Kidney (tissue), 14 donors: ENCODE results near the gene HIPK2. TPM values are rescaled to one million over a fixed set of nuclear protein-coding genes. Genes with fewer than 3 reads are reported as not detected.
A peak's percentile ranks its signal among the peaks of the same experiment; 100 is the strongest.

Experiments
- DNase-seq, 5 donors: peaks; one replicate each; pipeline ENCODE4 v3.0.0-alpha.2; 2013 to 2020
- FAIRE-seq: peaks from 2 replicates; lab custom pipeline; 2012; peaks lifted over from hg19 to GRCh38; lab: Jason Lieb, UNC
- H3K27ac ChIP-seq, 2 donors: one replicate each; pipeline ENCODE4 v1.7.0; 2013; ENCODE audit warnings: low read depth in 2 of 2, low read length in 2 of 2, inconsistent platforms in 1 of 2
- H3K27me3 ChIP-seq: one replicate; pipeline ENCODE4 v1.7.1; 2013; ENCODE audit warnings: low read length, inconsistent platforms; ENCODE audit not compliant: control insufficient read depth, insufficient read depth
- H3K36me3 ChIP-seq, 3 donors: one replicate each; pipeline versions ENCODE4 v1.7.0 to v1.7.1; 2013; ENCODE audit warnings: low read length in 3 of 3, control low read depth in 1 of 3, inconsistent platforms in 1 of 3; ENCODE audit not compliant: insufficient read depth in 3 of 3, control insufficient read depth in 2 of 3
- H3K4me1 ChIP-seq, 3 donors: one replicate each; pipeline versions ENCODE4 v1.7.0 to v1.7.1; 2013; ENCODE audit warnings: low read length in 3 of 3, inconsistent platforms in 1 of 3, low read depth in 1 of 3; ENCODE audit not compliant: control insufficient read depth in 2 of 3, insufficient read depth in 2 of 3
- H3K4me3 ChIP-seq, 3 donors: one replicate each; pipeline versions ENCODE4 v1.7.0 to v1.8.1; 2013; ENCODE audit warnings: low read length in 3 of 3, control low read depth in 1 of 3, inconsistent platforms in 1 of 3
- H3K9ac ChIP-seq, 3 donors: one replicate each; pipeline versions ENCODE4 v1.7.0 to v1.7.1; 2013; ENCODE audit warnings: low read length in 3 of 3, control low read depth in 1 of 3, inconsistent platforms in 1 of 3
- H3K9me3 ChIP-seq, 3 donors: one replicate each; pipeline versions ENCODE4 v1.7.0 to v1.7.1; 2013; ENCODE audit warnings: low read length in 3 of 3, control low read depth in 1 of 3, inconsistent platforms in 1 of 3; ENCODE audit not compliant: control insufficient read depth in 2 of 3, insufficient read depth in 1 of 3
- intact Hi-C: fragments of 100-400 bp; cut with DNase I; formaldehyde crosslinking; loops from one replicate; pipeline ENCODE4 v1.11.1; 2022
- polyA plus RNA-seq: library from polyadenylated mRNA; stranded (reverse); fragments of 350-450 nt; fragmentation: Illumina TruSeq; extraction: RNeasy Lipid Tissue Mini Kit (QIAGEN cat#74804); gene quantifications from one replicate; pipeline ENCODE4 v1.2.3, GENCODE V29; 2014; ENCODE audit warnings: low read depth, low replicate concordance; ENCODE audit not compliant: insufficient read depth
- total RNA-seq: library from RNA; stranded (reverse); fragmentation: NEBNext Ultra II Directional; extraction: Animal tissue kit (Norgen Biotek cat#: 25700); gene quantifications from one replicate; pipeline ENCODE4 v1.2.1, GENCODE V29; 2021
- TF ChIP-seq, protein P1 (sequence below): IDR thresholded peaks from 3 replicates; pipeline ENCODE4 v1.5.1; 2012; ENCODE audit warnings: mild to moderate bottlenecking, moderate library complexity, borderline replicate concordance; ENCODE audit not compliant: insufficient read depth; ENCODE audit errors: extremely low read depth
- donor health status: control.
- donor health status: control.
- donor health status: control.
- donor health status: control.
- donor health status: control.
- donor health status: DM: yes; HTN: yes; CAD: no.
- donor health status: Normal renal cell carcinoma (clear cell type).

HIPK2 gene
- total and polyA plus RNA-seq, 2 donors from 2014 or later, result 9.6 to 153 TPM

DNA sequence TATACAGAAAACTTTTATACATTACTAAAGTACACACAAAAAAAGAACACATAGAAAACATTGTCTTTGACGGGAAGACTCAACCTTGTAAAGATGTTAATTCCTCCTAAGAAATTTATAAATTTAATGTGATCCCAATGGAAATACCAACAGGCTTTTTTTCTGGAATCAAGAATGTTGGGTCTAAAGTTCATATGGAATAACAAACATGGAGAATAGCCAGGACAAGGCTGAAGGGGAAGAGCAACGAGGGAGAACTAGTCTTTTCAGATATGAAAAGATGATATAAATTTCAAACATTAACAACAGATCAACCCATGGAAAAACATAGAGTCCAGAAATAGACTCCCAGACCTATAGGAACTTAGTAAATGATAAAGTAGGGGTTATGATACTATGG is 19.8 kb downstream of the HIPK2 start:
- Histone ChIP-seq H3K27ac (no peak overlapping the region), H3K4me3 (no peak overlapping the region), H3K4me1 (peaks cover 3 to 34% (median 20%) of the 10 kb centered on the region in 3 donors), H3K36me3 (peaks cover 0 to 2% (median 0%) of the 10 kb centered on the region in 3 donors), H3K27me3 (no peaks in the 10 kb centered on the region), H3K9me3 (no peaks in the 10 kb centered on the region), H3K9ac (no peak overlapping the region)
- TF ChIP-seq, protein P1, sequence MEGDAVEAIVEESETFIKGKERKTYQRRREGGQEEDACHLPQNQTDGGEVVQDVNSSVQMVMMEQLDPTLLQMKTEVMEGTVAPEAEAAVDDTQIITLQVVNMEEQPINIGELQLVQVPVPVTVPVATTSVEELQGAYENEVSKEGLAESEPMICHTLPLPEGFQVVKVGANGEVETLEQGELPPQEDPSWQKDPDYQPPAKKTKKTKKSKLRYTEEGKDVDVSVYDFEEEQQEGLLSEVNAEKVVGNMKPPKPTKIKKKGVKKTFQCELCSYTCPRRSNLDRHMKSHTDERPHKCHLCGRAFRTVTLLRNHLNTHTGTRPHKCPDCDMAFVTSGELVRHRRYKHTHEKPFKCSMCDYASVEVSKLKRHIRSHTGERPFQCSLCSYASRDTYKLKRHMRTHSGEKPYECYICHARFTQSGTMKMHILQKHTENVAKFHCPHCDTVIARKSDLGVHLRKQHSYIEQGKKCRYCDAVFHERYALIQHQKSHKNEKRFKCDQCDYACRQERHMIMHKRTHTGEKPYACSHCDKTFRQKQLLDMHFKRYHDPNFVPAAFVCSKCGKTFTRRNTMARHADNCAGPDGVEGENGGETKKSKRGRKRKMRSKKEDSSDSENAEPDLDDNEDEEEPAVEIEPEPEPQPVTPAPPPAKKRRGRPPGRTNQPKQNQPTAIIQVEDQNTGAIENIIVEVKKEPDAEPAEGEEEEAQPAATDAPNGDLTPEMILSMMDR, result no peak
- peak; percentile 19 for FAIRE-seq
- DNase-seq, result no peak
- intact Hi-C loops, result no loop called here

DNA sequence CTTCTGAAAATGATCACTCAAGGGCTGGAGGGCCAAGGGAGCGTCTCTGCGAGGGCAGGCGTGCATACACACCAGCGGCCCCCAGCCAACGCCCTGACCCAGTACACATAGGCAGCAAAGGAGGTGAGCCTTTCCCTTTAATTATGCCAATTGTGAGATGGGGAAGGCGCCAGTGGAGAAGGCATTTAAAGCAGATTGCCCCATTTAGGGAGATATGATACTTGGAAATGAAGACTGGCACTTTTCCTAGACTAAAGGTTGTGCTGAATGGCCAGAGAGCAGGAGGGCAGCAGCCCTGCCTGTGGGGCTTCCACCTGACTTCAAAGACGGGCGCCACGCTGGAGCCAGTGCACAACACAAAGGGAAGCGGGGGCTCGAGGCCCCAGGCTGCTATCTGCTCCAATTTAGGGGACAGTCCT is 24.1 kb downstream of the HIPK2 start:
- H3K27me3 ChIP-seq, result no peaks in the 10 kb centered on the region
- H3K9me3 ChIP-seq, result no peaks in the 10 kb centered on the region
- FAIRE-seq (no peak), DNase-seq (no peak)
- no peak overlapping the region for H3K4me3 ChIP-seq
- peak overlapping the region in 1 of 2 donors; percentile 3 for H3K27ac ChIP-seq
- intact Hi-C loops, result no loop called here
- H3K9ac ChIP-seq, result no peak overlapping the region
- TF ChIP-seq, protein P1, result no peak
- peaks cover 0 to 2% (median 0%) of the 10 kb centered on the region in 3 donors for H3K36me3 ChIP-seq
- peaks cover 0 to 22% (median 21%) of the 10 kb centered on the region in 3 donors for H3K4me1 ChIP-seq

DNA sequence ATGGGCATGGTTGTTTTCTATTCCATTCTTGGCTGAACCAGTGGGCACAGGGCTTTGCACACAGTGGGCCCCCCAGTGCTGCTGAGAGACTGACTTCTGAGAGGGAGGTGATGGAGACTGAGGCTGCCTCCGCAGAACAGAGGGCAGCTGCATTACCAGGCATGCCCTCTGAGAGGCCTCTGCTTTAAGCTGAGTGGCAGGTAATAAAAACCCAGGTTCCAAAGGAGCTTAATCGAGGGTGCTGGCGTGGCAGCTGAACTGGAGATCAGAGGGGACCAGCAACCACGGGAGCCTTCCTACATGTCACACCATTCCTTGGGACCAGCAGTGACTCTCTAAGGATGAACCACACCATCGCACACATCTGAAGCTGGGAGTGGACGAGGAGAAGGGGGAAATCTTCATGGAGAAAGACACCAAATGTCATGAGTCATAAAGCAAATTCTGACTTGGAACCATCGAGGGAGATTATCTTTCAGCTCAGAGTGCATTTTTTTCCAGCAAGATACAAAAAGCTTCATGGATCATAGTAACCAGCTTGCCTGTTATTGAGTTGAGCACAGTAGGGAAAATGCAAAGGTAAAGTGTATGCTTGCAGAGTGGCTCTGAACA is 24.6 kb downstream of the HIPK2 start:
- Histone ChIP-seq H3K27ac (no peak overlapping the region), H3K9me3 (no peaks in the 10 kb centered on the region), H3K36me3 (peaks cover 0 to 2% (median 0%) of the 10 kb centered on the region in 3 donors), H3K9ac (no peak overlapping the region), H3K4me1 (peaks cover 0 to 24% (median 22%) of the 10 kb centered on the region in 3 donors), H3K4me3 (no peak overlapping the region), H3K27me3 (no peaks in the 10 kb centered on the region)
- DNase-seq, result peak in 2 of 5 donors; percentile 45 to 54
- TF ChIP-seq, protein P1, result peak; percentile 10
- intact Hi-C loops, result no loop called here
- no peak for FAIRE-seq
